SU-DHL-6 (cell line): ENCODE measurements around the gene ICA1.

Experiments used
- H2AFZ ChIP-seq: fragments of 200-600 bp; sonication (generic); 2 replicates; pipeline ENCODE4 v1.6.1; 2014; ENCODE audit warnings: low read depth, mild to moderate bottlenecking, moderate library complexity, mixed read lengths, antibody characterized with exemption, low read length; ENCODE audit not compliant: severe bottlenecking
- H3F3A ChIP-seq: fragments of 200-600 bp; shearing (Covaris generic); 2 replicates; pipeline ENCODE4 v1.6.0; 2016; ENCODE audit warnings: antibody characterized with exemption, mild to moderate bottlenecking; ENCODE audit not compliant: insufficient read depth
- H3K27ac ChIP-seq: fragments of 200-600 bp; sonication (generic); 2 replicates; pipeline ENCODE4 v1.5.1; 2016; ENCODE audit warnings: low read depth, mild to moderate bottlenecking, low read length, moderate library complexity, mixed read lengths
- H3K27me3 ChIP-seq: fragments of 200-600 bp; sonication (generic), shearing (Covaris generic); 2 replicates; pipeline ENCODE4 v1.6.0; 2014; ENCODE audit warnings: mild to moderate bottlenecking, low read length
- H3K36me3 ChIP-seq: fragments of 200-600 bp; sonication (generic); 2 replicates; pipeline ENCODE4 v1.6.1; 2014; ENCODE audit warnings: mild to moderate bottlenecking, low read length, mixed read lengths
- H3K4me2 ChIP-seq: fragments of 300-600, 200-600 bp; shearing (Covaris generic), sonication (generic); 2 replicates; pipeline ENCODE4 v1.6.0; 2014; ENCODE audit warnings: low read length, low read depth, mild to moderate bottlenecking; ENCODE audit not compliant: poor library complexity, severe bottlenecking
- H3K4me3 ChIP-seq: fragments of 200-600 bp; sonication (generic); 2 replicates; pipeline ENCODE4 v1.5.1; 2014; ENCODE audit warnings: antibody characterized with exemption, low read length, mild to moderate bottlenecking, mixed read lengths; ENCODE audit not compliant: insufficient read depth, poor library complexity, severe bottlenecking
- H3K79me2 ChIP-seq: fragments of 200-600 bp; sonication (generic); 2 replicates; pipeline ENCODE4 v1.6.1; 2014; ENCODE audit warnings: mild to moderate bottlenecking, low read length, moderate library complexity; ENCODE audit not compliant: insufficient read depth
- H3K9ac ChIP-seq: fragments of 200-600 bp; sonication (generic); 2 replicates; pipeline ENCODE4 v1.7.0; 2014; ENCODE audit warnings: mild to moderate bottlenecking, low read length
- H3K9me2 ChIP-seq: fragments of 200-600 bp; sonication (generic); replicated peaks from 2 replicates; pipeline ENCODE4 v1.6.1; 2014; ENCODE audit warnings: low read length; ENCODE audit not compliant: insufficient read depth
- H3K9me3 ChIP-seq: fragments of 200-600 bp; sonication (generic); 2 replicates; pipeline ENCODE4 v1.6.1; 2014; ENCODE audit warnings: low read length, mixed read lengths; ENCODE audit not compliant: insufficient read depth
- H4K20me1 ChIP-seq: fragments of 200-600 bp; sonication (generic); 2 replicates; pipeline ENCODE4 v1.6.1; 2014; ENCODE audit warnings: low read depth, mild to moderate bottlenecking, antibody characterized with exemption, low read length, moderate library complexity, mixed read lengths
- EZH2phosphoT487 ChIP-seq: fragments of 200-600 bp; sonication (generic), shearing (Covaris generic); conservative IDR thresholded peaks from 2 replicates; pipeline ENCODE4 v1.6.1; 2018; ENCODE audit warnings: mild to moderate bottlenecking, antibody characterized with exemption, low read length, moderate library complexity, mixed read lengths
- TF ChIP-seq, protein P1 (sequence below): fragments of 200-600 bp; sonication (generic); IDR thresholded peaks from one replicate; pipeline ENCODE4 v1.5.1; 2017; ENCODE audit warnings: antibody characterized with exemption, mild to moderate bottlenecking, low read length, moderate library complexity; ENCODE audit not compliant: insufficient read depth, poor library complexity, severe bottlenecking

Gene ICA1

DNA sequence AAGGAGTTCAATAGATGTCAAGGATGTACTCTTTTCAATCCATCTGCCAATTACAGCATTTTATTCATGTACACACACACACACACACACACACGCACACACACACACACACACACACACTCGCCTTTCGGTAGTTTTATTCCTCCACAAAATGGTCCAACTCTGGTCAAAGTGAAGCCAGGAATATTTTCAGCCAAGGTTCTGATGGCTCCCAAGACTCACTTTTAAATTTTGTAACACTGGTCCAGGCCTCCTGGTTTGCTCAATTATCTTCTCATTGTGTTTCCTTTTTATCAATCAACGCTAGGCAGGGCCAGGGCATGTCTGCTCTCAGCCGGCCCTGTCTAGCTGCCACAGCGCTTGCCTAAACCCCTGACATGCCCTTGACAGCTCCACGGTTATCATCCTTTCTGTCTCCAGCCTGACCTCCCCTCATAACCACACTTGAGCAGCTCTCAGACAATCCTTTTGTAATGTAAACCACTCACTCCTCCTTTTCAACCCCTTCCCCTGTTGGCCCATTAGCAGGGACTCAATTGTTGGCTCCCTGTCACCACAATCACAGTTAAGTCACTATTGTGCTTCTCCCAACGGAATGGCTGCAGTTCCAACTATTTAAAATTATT is 115.1 kb downstream of the ICA1 start:
- H3F3A ChIP-seq: no peaks in the 10 kb centered on the region
- H3K4me3 ChIP-seq: no peak overlapping the region
- H3K4me2 ChIP-seq: no peak overlapping the region
- no peak overlapping the region for H3K27ac ChIP-seq
- H2AFZ ChIP-seq: no peak overlapping the region
- TF ChIP-seq, protein P1, sequence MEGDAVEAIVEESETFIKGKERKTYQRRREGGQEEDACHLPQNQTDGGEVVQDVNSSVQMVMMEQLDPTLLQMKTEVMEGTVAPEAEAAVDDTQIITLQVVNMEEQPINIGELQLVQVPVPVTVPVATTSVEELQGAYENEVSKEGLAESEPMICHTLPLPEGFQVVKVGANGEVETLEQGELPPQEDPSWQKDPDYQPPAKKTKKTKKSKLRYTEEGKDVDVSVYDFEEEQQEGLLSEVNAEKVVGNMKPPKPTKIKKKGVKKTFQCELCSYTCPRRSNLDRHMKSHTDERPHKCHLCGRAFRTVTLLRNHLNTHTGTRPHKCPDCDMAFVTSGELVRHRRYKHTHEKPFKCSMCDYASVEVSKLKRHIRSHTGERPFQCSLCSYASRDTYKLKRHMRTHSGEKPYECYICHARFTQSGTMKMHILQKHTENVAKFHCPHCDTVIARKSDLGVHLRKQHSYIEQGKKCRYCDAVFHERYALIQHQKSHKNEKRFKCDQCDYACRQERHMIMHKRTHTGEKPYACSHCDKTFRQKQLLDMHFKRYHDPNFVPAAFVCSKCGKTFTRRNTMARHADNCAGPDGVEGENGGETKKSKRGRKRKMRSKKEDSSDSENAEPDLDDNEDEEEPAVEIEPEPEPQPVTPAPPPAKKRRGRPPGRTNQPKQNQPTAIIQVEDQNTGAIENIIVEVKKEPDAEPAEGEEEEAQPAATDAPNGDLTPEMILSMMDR: no peak
- no peak for TF ChIP-seq EZH2phosphoT487
- H3K9me3 ChIP-seq: no peaks in the 10 kb centered on the region
- no peaks in the 10 kb centered on the region for H3K9me2 ChIP-seq
- H3K36me3 ChIP-seq: no peaks in the 10 kb centered on the region
- no peaks in the 10 kb centered on the region for H3K79me2 ChIP-seq
- no peaks in the 10 kb centered on the region for H4K20me1 ChIP-seq
- H3K27me3 ChIP-seq: no peaks in the 10 kb centered on the region
- no peak overlapping the region for H3K9ac ChIP-seq

DNA sequence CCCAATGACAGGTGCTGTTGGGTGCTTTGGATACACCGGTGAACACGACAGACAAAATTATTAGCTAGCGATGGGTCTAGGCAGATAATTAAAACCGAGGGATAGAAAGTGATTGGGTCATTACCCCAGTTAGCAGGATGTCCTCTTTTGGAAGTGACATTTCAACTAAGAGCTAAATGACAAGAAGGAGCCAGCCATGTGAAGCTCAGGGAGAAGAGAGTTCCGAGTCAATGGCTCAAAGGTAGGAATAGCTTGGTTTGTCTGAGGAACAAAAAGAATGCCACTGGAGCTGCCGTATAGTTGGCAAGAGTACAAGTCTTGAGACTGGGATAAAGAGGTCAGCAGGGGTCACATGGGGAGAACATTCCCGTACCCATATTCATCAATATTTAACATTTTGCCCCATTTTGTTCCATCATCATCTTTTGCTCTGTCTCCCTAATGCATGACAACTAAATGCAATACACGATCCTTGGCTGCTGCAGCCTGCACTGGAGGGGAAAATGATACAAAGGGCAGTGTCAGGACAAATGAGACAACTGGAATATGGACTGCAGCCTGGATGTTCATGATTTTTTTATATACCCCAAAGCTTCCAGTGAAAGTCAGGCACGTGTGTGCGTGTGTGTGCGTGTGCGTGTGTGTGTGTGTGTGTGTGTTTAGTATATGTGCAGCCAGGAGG is 115.7 kb downstream of the ICA1 start:
- H3K9me3 ChIP-seq: no peaks in the 10 kb centered on the region
- no peak overlapping the region for H3K4me3 ChIP-seq
- no peaks in the 10 kb centered on the region for H3K79me2 ChIP-seq
- no peaks in the 10 kb centered on the region for H4K20me1 ChIP-seq
- H3K27ac ChIP-seq: no peak overlapping the region
- H3K9me2 ChIP-seq: no peaks in the 10 kb centered on the region
- no peak overlapping the region for H2AFZ ChIP-seq
- no peaks in the 10 kb centered on the region for H3K27me3 ChIP-seq
- no peaks in the 10 kb centered on the region for H3F3A ChIP-seq
- H3K4me2 ChIP-seq: no peak overlapping the region
- no peaks in the 10 kb centered on the region for H3K36me3 ChIP-seq
- H3K9ac ChIP-seq: no peak overlapping the region
- TF ChIP-seq EZH2phosphoT487: no peak
- TF ChIP-seq, protein P1: no peak

DNA sequence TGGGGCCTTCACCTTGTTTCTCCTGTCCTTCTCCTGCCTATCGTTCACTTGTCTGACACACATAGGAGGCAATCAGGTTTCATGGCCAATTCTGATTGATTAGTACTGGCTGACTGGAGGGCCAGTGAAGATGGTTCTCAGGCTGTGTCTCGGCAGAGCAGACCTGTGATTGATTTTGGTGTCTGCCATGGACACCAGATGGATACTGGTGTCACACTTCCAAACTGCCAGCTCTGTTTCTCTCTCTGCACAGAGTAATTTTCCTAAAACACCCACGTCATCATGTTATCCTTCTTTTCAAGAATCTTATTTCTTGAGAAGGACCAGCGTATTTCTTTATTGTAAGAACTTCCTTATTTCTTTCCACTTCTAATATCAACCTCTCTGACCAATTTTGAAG is 117.1 kb downstream of the ICA1 start:
- H3K4me2 ChIP-seq: no peak overlapping the region
- no peak overlapping the region for H2AFZ ChIP-seq
- H3K79me2 ChIP-seq: no peaks in the 10 kb centered on the region
- H3F3A ChIP-seq: no peaks in the 10 kb centered on the region
- H3K9me2 ChIP-seq: no peaks in the 10 kb centered on the region
- no peaks in the 10 kb centered on the region for H3K27me3 ChIP-seq
- no peaks in the 10 kb centered on the region for H3K9me3 ChIP-seq
- no peak overlapping the region for H3K4me3 ChIP-seq
- no peaks in the 10 kb centered on the region for H3K36me3 ChIP-seq
- H3K27ac ChIP-seq: no peak overlapping the region
- no peak overlapping the region for H3K9ac ChIP-seq
- H4K20me1 ChIP-seq: no peaks in the 10 kb centered on the region
- TF ChIP-seq, protein P1: no peak
- TF ChIP-seq EZH2phosphoT487: no peak
